Measurements from ENCODE around the gene SRRD.
"Not testable (repeated sequence)": the region's sequence is repeated elsewhere in the genome, so short reads cannot be mapped to it uniquely, and the experiment has no call there.

The SRRD gene

GRCh38 chr22:26483439-26484359 is at the start of gene SRRD, which contains the start of gene HPS4:
SRRD (plus strand) TSS chr22:26483877; CDS start chr22:26483891, 14 bp downstream.
HPS4 (minus strand) TSS chr22:26483783; CDS start chr22:26481762, 2,021 bp downstream.
- DNase-seq: peak; percentile 43

- no peak for DNase-seq
Observed at GRCh38 chr22:26435327-26436093, 48.2 kb upstream of the SRRD start.

GRCh38 chr22:26436903-26437515 is 46.7 kb upstream of the SRRD start:
- DNase-seq: no peak

- no peak for DNase-seq
Observed at GRCh38 chr22:26437694-26438392, 45.8 kb upstream of the SRRD start.

- not testable (repeated sequence) for DNase-seq
Observed at GRCh38 chr22:26438776-26439175, 44.9 kb upstream of the SRRD start.

- no peak for DNase-seq
Observed at GRCh38 chr22:26439559-26439958, 44.1 kb upstream of the SRRD start.

GRCh38 chr22:26442086-26442756 is 41.5 kb upstream of the SRRD start:
- DNase-seq: no peak

GRCh38 chr22:26443901-26444690 is 39.6 kb upstream of the SRRD start:
- DNase-seq: no peak

GRCh38 chr22:26444777-26445176 is 38.9 kb upstream of the SRRD start:
- no peak for DNase-seq

GRCh38 chr22:26445577-26446275 is 38.0 kb upstream of the SRRD start:
- DNase-seq: no peak

- no peak for DNase-seq
Observed at GRCh38 chr22:26446808-26447515, 36.7 kb upstream of the SRRD start.

- DNase-seq: peak; percentile 94
Observed at GRCh38 chr22:26447584-26448329, 35.9 kb upstream of the SRRD start.

- DNase-seq: no peak
Observed at GRCh38 chr22:26448334-26448733, 35.3 kb upstream of the SRRD start.

GRCh38 chr22:26448941-26449340 is 34.7 kb upstream of the SRRD start:
- DNase-seq: no peak

GRCh38 chr22:26450453-26451185 is 33.1 kb upstream of the SRRD start:
- DNase-seq: peak; percentile 75

GRCh38 chr22:26452236-26453016 is 31.3 kb upstream of the SRRD start:
- DNase-seq: no peak

- DNase-seq: no peak
Observed at GRCh38 chr22:26453216-26453615, 30.5 kb upstream of the SRRD start.
